Endodermal cell (in vitro differentiated cells): ENCODE results near the gene ZNF648. TPM values are rescaled to one million over a fixed set of nuclear protein-coding genes. Genes with fewer than 3 reads are reported as not detected.

Experiments used
- DNase-seq: peaks from one replicate; pipeline ENCODE4 v3.0.0-alpha.2; 2017
- H3K27ac ChIP-seq: 2 replicates; pipeline ENCODE4 v1.5.1; 2013; ENCODE audit warnings: mild to moderate bottlenecking, low read depth, low read length, moderate library complexity
- H3K27me3 ChIP-seq: 2 replicates; pipeline ENCODE4 v1.6.1; 2013; ENCODE audit warnings: mild to moderate bottlenecking, low read length, moderate library complexity; ENCODE audit not compliant: insufficient read depth, control insufficient read depth, poor library complexity, severe bottlenecking
- H3K36me3 ChIP-seq: 2 replicates; pipeline ENCODE4 v1.7.0; 2013; ENCODE audit warnings: mild to moderate bottlenecking, low read length, moderate library complexity; ENCODE audit not compliant: control insufficient read depth, insufficient read depth
- H3K4me1 ChIP-seq: one replicate; pipeline ENCODE4 v1.7.0; 2013; ENCODE audit warnings: low read length; ENCODE audit not compliant: control insufficient read depth, insufficient read depth
- H3K4me3 ChIP-seq: 2 replicates; pipeline ENCODE4 v1.5.1; 2013; ENCODE audit warnings: mild to moderate bottlenecking, low read length, moderate library complexity
- H3K9ac ChIP-seq: 2 replicates; pipeline ENCODE4 v1.6.1; 2013; ENCODE audit warnings: mild to moderate bottlenecking, low read length, moderate library complexity; ENCODE audit not compliant: poor library complexity, severe bottlenecking; ENCODE audit errors: extremely low read depth
- H3K9me3 ChIP-seq: 2 replicates; pipeline ENCODE4 v1.6.1; 2013; ENCODE audit warnings: mild to moderate bottlenecking, low read length, moderate library complexity; ENCODE audit not compliant: control insufficient read depth
- H3K27ac Mint-ChIP-seq: 2 replicates; pipeline ENCODE4 v1.8.0; 2020; ENCODE audit warnings: mixed read lengths
- H3K27me3 Mint-ChIP-seq: 2 replicates; pipeline ENCODE4 v1.8.0; 2021; ENCODE audit warnings: mild to moderate bottlenecking, mixed read lengths; ENCODE audit not compliant: insufficient read depth
- H3K36me3 Mint-ChIP-seq: 2 replicates; pipeline ENCODE4 v1.8.0; 2020; ENCODE audit warnings: low read depth, mixed read lengths
- H3K4me1 Mint-ChIP-seq: 2 replicates; pipeline ENCODE4 v1.8.0; 2020; ENCODE audit warnings: mixed read lengths
- H3K4me3 Mint-ChIP-seq: 2 replicates; pipeline ENCODE4 v1.8.0; 2020; ENCODE audit warnings: mild to moderate bottlenecking, moderate library complexity, mixed read lengths
- H3K9me3 Mint-ChIP-seq: 2 replicates; pipeline ENCODE4 v1.8.0; 2020; ENCODE audit warnings: mild to moderate bottlenecking, mixed read lengths
- WGBS, 2 experiments: methylation state at CpG; one replicate each; pipeline versions ENCODE4 v1.1.5 to v1.1.7; 2013; ENCODE audit warnings: missing lambda C conversion rate in 2 of 2, mixed read lengths in 1 of 2; ENCODE audit not compliant: insufficient coverage in 1 of 2, insufficient read length in 1 of 2; 5-methylcytosine and 5-hydroxymethylcytosine counted together
- total RNA-seq, 2 donors: library from RNA; stranded (reverse); fragmentation: NEBNext Ultra II Directional in 1 of 2; extraction: Animal tissue kit (Norgen Biotek cat#: 25700) in 1 of 2; gene quantifications; 2 replicates in 1 of 2; 3 replicates in 1 of 2; pipeline ENCODE4 v1.2.1, GENCODE V29; 2021
- TF ChIP-seq, protein P1 (sequence below): fragments of 200-600 bp; sonication (generic); conservative IDR thresholded peaks from 2 replicates; pipeline ENCODE4 v1.5.0; 2021; ENCODE audit warnings: antibody characterized with exemption, mild to moderate bottlenecking

The ZNF648 gene
- total RNA-seq, 2 donors from 2014 or later: 0.29 TPM; not detected in 1

DNA sequence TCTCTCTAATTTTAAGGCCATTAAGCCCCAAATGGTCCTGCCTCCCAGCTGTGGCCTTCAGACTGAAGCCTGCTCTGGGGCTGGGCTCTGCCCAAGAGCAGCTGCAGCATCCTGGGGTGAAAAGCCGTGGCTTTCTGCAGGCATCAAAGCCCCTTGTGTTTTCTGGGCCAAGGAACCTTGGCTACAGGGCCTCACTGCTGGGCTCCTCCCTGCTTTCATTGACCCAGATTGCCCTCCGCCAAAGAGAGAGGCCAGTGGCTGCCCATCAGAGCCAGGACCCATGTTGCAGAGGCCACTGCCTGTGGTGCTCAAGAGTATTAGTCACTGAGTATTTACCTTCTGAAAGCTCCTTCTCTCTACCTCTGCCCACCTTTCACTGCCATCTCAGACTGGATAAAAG is 1.6 kb downstream of the ZNF648 start:
- no peak for DNase-seq
- TF ChIP-seq, protein P1, sequence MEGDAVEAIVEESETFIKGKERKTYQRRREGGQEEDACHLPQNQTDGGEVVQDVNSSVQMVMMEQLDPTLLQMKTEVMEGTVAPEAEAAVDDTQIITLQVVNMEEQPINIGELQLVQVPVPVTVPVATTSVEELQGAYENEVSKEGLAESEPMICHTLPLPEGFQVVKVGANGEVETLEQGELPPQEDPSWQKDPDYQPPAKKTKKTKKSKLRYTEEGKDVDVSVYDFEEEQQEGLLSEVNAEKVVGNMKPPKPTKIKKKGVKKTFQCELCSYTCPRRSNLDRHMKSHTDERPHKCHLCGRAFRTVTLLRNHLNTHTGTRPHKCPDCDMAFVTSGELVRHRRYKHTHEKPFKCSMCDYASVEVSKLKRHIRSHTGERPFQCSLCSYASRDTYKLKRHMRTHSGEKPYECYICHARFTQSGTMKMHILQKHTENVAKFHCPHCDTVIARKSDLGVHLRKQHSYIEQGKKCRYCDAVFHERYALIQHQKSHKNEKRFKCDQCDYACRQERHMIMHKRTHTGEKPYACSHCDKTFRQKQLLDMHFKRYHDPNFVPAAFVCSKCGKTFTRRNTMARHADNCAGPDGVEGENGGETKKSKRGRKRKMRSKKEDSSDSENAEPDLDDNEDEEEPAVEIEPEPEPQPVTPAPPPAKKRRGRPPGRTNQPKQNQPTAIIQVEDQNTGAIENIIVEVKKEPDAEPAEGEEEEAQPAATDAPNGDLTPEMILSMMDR: no peak
- no peak overlapping the region for H3K4me3 Mint-ChIP-seq
- Histone ChIP-seq H3K4me3 (no peak overlapping the region), H3K9me3 (no peaks in the 10 kb centered on the region), H3K36me3 (no peaks in the 10 kb centered on the region), H3K27ac (no peak overlapping the region), H3K4me1 (no peaks in the 10 kb centered on the region), H3K27me3 (no peaks in the 10 kb centered on the region), H3K9ac (no peak overlapping the region)
- 85 to 100% methylated on average over 1 to 2 of the region's 2 CpGs for WGBS, 2 experiments
- peaks cover 63% of the 10 kb centered on the region for H3K27me3 Mint-ChIP-seq
- no peak overlapping the region for H3K27ac Mint-ChIP-seq
- H3K9me3 Mint-ChIP-seq: peaks cover 6% of the 10 kb centered on the region
- peaks cover 6% of the 10 kb centered on the region for H3K4me1 Mint-ChIP-seq
- H3K36me3 Mint-ChIP-seq: no peaks in the 10 kb centered on the region

DNA sequence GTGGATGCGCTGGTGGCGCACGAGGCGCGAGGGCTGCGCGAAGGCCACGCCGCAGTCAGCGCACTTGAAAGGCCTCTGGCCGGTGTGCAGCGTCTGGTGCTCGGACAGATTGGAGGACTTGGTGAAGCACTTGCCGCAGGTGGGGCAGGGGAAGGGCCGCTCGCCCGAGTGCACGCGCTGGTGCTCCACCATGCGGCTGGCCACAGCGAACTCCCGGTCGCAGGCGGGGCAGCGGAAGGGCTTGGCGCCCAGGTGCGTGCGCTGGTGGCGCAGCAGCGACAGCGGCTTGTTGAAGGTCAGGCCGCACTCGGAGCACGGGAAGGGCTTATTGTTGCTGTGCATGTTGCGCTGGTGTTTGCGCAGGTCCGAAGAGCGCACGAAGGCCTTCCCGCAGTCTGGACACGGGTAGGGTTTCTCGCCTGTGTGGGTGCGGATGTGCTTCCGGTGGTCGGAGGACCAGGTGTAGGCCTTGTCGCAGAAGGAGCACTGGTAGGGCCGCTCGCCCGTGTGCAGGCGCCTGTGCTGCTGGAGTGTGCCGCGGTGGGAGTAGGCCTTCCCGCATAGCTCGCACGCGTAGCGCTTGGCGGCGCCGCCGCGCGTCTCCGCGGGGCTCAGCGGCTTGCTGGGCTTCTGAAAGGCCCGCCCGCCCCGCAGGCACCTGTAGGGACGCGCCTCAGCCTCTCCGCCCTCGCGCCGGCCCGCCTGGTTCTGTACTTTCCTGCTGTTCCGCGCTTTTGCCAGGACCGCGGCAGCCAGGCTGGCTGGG is 4.7 kb downstream of the ZNF648 start:
- no peak overlapping the region for H3K27ac Mint-ChIP-seq
- H3K36me3 Mint-ChIP-seq: no peaks in the 10 kb centered on the region
- peaks cover 54% of the 10 kb centered on the region for H3K27me3 Mint-ChIP-seq
- Histone ChIP-seq H3K4me1 (no peaks in the 10 kb centered on the region), H3K9ac (no peak overlapping the region), H3K36me3 (no peaks in the 10 kb centered on the region), H3K4me3 (no peak overlapping the region), H3K27me3 (no peaks in the 10 kb centered on the region), H3K27ac (no peak overlapping the region), H3K9me3 (no peaks in the 10 kb centered on the region)
- TF ChIP-seq, protein P1: peak; percentile 40
- peaks cover 1% of the 10 kb centered on the region for H3K9me3 Mint-ChIP-seq
- H3K4me3 Mint-ChIP-seq: peak overlapping the region; percentile 40
- 96 to 98% methylated on average over 45 to 80 of the region's 80 CpGs for WGBS, 2 experiments
- H3K4me1 Mint-ChIP-seq: peaks cover 6% of the 10 kb centered on the region
- peak; percentile 48 for DNase-seq

DNA sequence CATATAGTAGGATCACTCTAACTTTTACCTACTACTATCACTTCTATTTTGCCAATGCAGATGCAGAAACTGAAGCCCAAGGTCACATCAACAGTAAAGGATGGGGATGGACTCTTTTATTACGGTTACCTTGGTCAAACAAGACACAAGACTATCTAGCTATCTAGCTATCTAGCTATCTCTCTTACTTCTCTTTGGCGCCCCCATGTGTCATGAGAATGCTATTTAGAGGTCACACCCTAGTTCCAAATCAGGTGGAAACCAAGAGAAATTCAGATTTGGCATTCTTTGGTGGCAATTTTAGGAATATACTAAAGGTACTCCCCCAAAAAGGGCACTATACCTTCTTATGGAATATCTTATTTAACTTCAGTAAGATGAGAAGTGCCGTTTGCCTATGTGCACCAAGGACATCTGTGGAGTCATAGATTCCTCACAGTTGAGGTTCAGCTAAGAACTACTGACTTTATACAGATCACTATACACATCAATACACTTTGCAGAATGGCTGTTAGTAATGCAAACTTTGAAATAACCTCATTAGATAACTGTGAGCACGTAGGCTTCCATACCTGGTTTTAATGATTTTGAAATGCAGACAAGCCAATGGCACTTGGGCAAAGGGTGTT is 6.7 kb downstream of the ZNF648 start:
- TF ChIP-seq, protein P1: peak; percentile 84
- H3K9me3 Mint-ChIP-seq: peaks cover 1% of the 10 kb centered on the region
- H3K27ac Mint-ChIP-seq: no peak overlapping the region
- no peaks in the 10 kb centered on the region for H3K36me3 Mint-ChIP-seq
- Histone ChIP-seq H3K9me3 (no peaks in the 10 kb centered on the region), H3K9ac (no peak overlapping the region), H3K36me3 (no peaks in the 10 kb centered on the region), H3K4me3 (no peak overlapping the region), H3K27me3 (no peaks in the 10 kb centered on the region), H3K27ac (no peak overlapping the region), H3K4me1 (no peaks in the 10 kb centered on the region)
- WGBS, 2 experiments: 55 to 56% methylated on average over 3 to 4 of the region's 4 CpGs
- no peaks in the 10 kb centered on the region for H3K4me1 Mint-ChIP-seq
- no peak overlapping the region for H3K4me3 Mint-ChIP-seq
- peak; percentile 82 for DNase-seq
- H3K27me3 Mint-ChIP-seq: peaks cover 36% of the 10 kb centered on the region
